H1 (cell line): Measurements from ENCODE around the gene MFN1. TPM values are rescaled to one million over a fixed set of nuclear protein-coding genes. Genes with fewer than 3 reads are reported as not detected.

Experiments
- CTCF ChIA-PET: fragments of 300-600 bp; sonication (Branson Sonifier 250); formaldehyde crosslinking; loops from one replicate; lab custom pipeline; 2021; ENCODE audit not compliant: partially characterized antibody; lab: Charles Lee
- POLR2A ChIA-PET: fragments of 300-600 bp; sonication (Branson Sonifier 250); formaldehyde crosslinking; loops from one replicate; lab custom pipeline; 2021; ENCODE audit warnings: inconsistent platforms; ENCODE audit not compliant: partially characterized antibody; lab: Charles Lee
- DNase-seq, 2 experiments: peaks; one replicate each; pipeline versions ENCODE4 v3.0.0 to v3.0.0-alpha.2; 2010 to 2022; ENCODE audit warnings: low spot score in 2 of 2, low read depth in 1 of 2, mixed read lengths in 1 of 2
- FAIRE-seq: peaks from 2 replicates; lab custom pipeline; 2011; peaks lifted over from hg19 to GRCh38; lab: Jason Lieb, UNC
- H2AFZ ChIP-seq: 2 replicates; pipeline ENCODE4 v1.8.1; 2012; ENCODE audit warnings: low read length, inconsistent platforms
- H2AK5ac ChIP-seq: 2 replicates; pipeline ENCODE4 v1.6.1; 2013; ENCODE audit warnings: low read depth, low read length
- H2BK120ac ChIP-seq: replicated peaks from 2 replicates; pipeline ENCODE3; 2013; ENCODE audit warnings: low read depth, low read length, inconsistent platforms
- H2BK12ac ChIP-seq: 2 replicates; pipeline ENCODE4 v1.6.1; 2013; ENCODE audit warnings: low read depth, low read length
- H2BK15ac ChIP-seq: 2 replicates; pipeline ENCODE4 v1.6.1; 2013; ENCODE audit warnings: low read length
- H2BK20ac ChIP-seq: 2 replicates; pipeline ENCODE4 v1.6.1; 2013; ENCODE audit warnings: low read length
- H2BK5ac ChIP-seq: 2 replicates; pipeline ENCODE4 v1.6.1; 2013; ENCODE audit warnings: low read depth, low read length
- H3K14ac ChIP-seq: 2 replicates; pipeline ENCODE4 v1.6.1; 2013; ENCODE audit warnings: inconsistent platforms; ENCODE audit not compliant: insufficient read length
- H3K18ac ChIP-seq: 2 replicates; pipeline ENCODE4 v1.6.1; 2013; ENCODE audit warnings: low read length; ENCODE audit errors: extremely low read depth
- H3K23ac ChIP-seq: 2 replicates; pipeline ENCODE4 v1.6.1; 2013; ENCODE audit warnings: inconsistent platforms; ENCODE audit not compliant: insufficient read length
- H3K23me2 ChIP-seq: 2 replicates; pipeline ENCODE4 v1.6.1; 2013; ENCODE audit warnings: low read depth, low read length
- H3K27ac ChIP-seq: 2 replicates; pipeline ENCODE4 v1.6.1; 2011; ENCODE audit warnings: low read depth, low read length, inconsistent platforms
- H3K27me3 ChIP-seq, 4 experiments: replicated peaks in 1 of 4; 1 replicate in 1 of 4; 2 replicates in 3 of 4; pipeline versions ENCODE4 v1.6.1 to v1.8.1; 2011 to 2013; ENCODE audit warnings: low read length in 3 of 4, mild to moderate bottlenecking in 3 of 4, inconsistent platforms in 2 of 4, mixed read lengths in 2 of 4, moderate library complexity in 1 of 4; ENCODE audit not compliant: control insufficient read depth in 3 of 4, insufficient read depth in 3 of 4; ENCODE audit errors: extremely low read depth in 1 of 4
- H3K36me3 ChIP-seq, 4 experiments: 2 replicates each; pipeline versions ENCODE4 v1.6.1 to v1.8.1; 2011 to 2013; ENCODE audit warnings: mild to moderate bottlenecking in 4 of 4, low read length in 3 of 4, moderate library complexity in 2 of 4, control low read depth in 1 of 4, inconsistent platforms in 1 of 4; ENCODE audit not compliant: insufficient read depth in 4 of 4, control insufficient read depth in 2 of 4
- H3K4ac ChIP-seq: replicated peaks from 2 replicates; pipeline ENCODE3; 2013; ENCODE audit warnings: low read length, low read depth, mixed read lengths, inconsistent platforms; ENCODE audit not compliant: insufficient read length
- H3K4me1 ChIP-seq, 4 experiments: replicated peaks in 1 of 4; 1 replicate in 1 of 4; 2 replicates in 3 of 4; pipeline versions ENCODE4 v1.6.1 to v1.8.1; 2011 to 2013; ENCODE audit warnings: low read length in 3 of 4, inconsistent platforms in 2 of 4, mixed read lengths in 1 of 4; ENCODE audit not compliant: insufficient read depth in 4 of 4, control insufficient read depth in 3 of 4
- H3K4me2 ChIP-seq, 2 experiments: 2 replicates each; pipeline versions ENCODE4 v1.6.1 to v1.8.1; 2011 to 2013; ENCODE audit warnings: low read depth in 2 of 2, low read length in 2 of 2, control low read depth in 1 of 2, inconsistent platforms in 1 of 2, mild to moderate bottlenecking in 1 of 2; ENCODE audit not compliant: insufficient read depth in 1 of 2
- H3K4me3 ChIP-seq, 4 experiments: fragments of 200-600, 300-600 bp in 1 of 4; sonication (generic), shearing (Covaris generic), sonication (Bioruptor Twin) in 1 of 4; 2 replicates each; pipeline versions ENCODE4 v1.5.1 to v1.8.1; 2011 to 2016; ENCODE audit warnings: low read length in 4 of 4, low read depth in 3 of 4, control low read depth in 2 of 4, inconsistent platforms in 2 of 4, mild to moderate bottlenecking in 2 of 4, mixed read lengths in 1 of 4, moderate library complexity in 1 of 4; ENCODE audit not compliant: insufficient read depth in 2 of 4; ENCODE audit errors: extremely low read depth in 1 of 4
- H3K56ac ChIP-seq: replicated peaks from 2 replicates; pipeline ENCODE3; 2013; ENCODE audit warnings: low read depth, mild to moderate bottlenecking, mixed read lengths, low read length, inconsistent platforms; ENCODE audit not compliant: insufficient read length
- H3K79me1 ChIP-seq: 2 replicates; pipeline ENCODE4 v1.6.1; 2013; ENCODE audit warnings: low read depth, low read length, control low read depth
- H3K79me2 ChIP-seq, 2 experiments: 2 replicates each; pipeline versions ENCODE4 v1.6.1 to v1.8.1; 2012 to 2013; ENCODE audit warnings: low read length in 2 of 2, mild to moderate bottlenecking in 2 of 2, inconsistent platforms in 1 of 2; ENCODE audit not compliant: insufficient read depth in 2 of 2, control insufficient read depth in 1 of 2
- H3K9ac ChIP-seq, 4 experiments: replicated peaks in 1 of 4; 1 replicate in 1 of 4; 2 replicates in 3 of 4; pipeline versions ENCODE4 v1.6.1 to v1.8.1; 2011 to 2013; ENCODE audit warnings: low read depth in 3 of 4, low read length in 3 of 4, control low read depth in 2 of 4, mild to moderate bottlenecking in 2 of 4, moderate library complexity in 2 of 4, inconsistent platforms in 1 of 4; ENCODE audit errors: extremely low read depth in 1 of 4
- H3K9me3 ChIP-seq, 2 experiments: 2 replicates each; pipeline versions ENCODE4 v1.6.1 to v1.8.1; 2012 to 2013; ENCODE audit warnings: mild to moderate bottlenecking in 2 of 2, moderate library complexity in 2 of 2, control low read depth in 1 of 2, inconsistent platforms in 1 of 2, low read depth in 1 of 2, low read length in 1 of 2, mixed read lengths in 1 of 2; ENCODE audit not compliant: insufficient read depth in 2 of 2
- H4K20me1 ChIP-seq, 2 experiments: replicated peaks in 1 of 2; 2 replicates each; pipeline versions ENCODE3 to v1.8.1; 2011 to 2013; ENCODE audit warnings: inconsistent platforms in 2 of 2, low read length in 2 of 2, mild to moderate bottlenecking in 1 of 2; ENCODE audit not compliant: insufficient read depth in 2 of 2, control insufficient read depth in 1 of 2
- H4K5ac ChIP-seq: 2 replicates; pipeline ENCODE4 v1.6.1; 2013; ENCODE audit warnings: low read length, low read depth, mixed read lengths, inconsistent platforms; ENCODE audit not compliant: insufficient read length
- H4K8ac ChIP-seq: 2 replicates; pipeline ENCODE4 v1.8.0; 2013; ENCODE audit warnings: mild to moderate bottlenecking, moderate library complexity, low read length, inconsistent platforms; ENCODE audit not compliant: insufficient read depth; ENCODE audit errors: extremely low read depth
- H4K91ac ChIP-seq: replicated peaks from 2 replicates; pipeline ENCODE3; 2013; ENCODE audit warnings: low read length, mixed read lengths, inconsistent platforms; ENCODE audit not compliant: insufficient read length
- BACH1 ChIP-seq: IDR thresholded peaks from 2 replicates; pipeline ENCODE4 v1.6.1; 2012; ENCODE audit warnings: low read length, improper control_type of control experiment
- CEBPB ChIP-seq: IDR thresholded peaks from 2 replicates; pipeline ENCODE4 v1.6.1; 2012; ENCODE audit warnings: low read depth, low read length
- CHD2 ChIP-seq: IDR thresholded peaks from 2 replicates; pipeline ENCODE4 v1.6.1; 2012; ENCODE audit warnings: low read length, improper control_type of control experiment
- CTBP2 ChIP-seq: IDR thresholded peaks from 2 replicates; pipeline ENCODE4 v1.7.0; 2011; ENCODE audit warnings: borderline replicate concordance, mild to moderate bottlenecking, moderate library complexity, mixed read lengths, low read length; ENCODE audit not compliant: insufficient read depth, insufficient read length
- HDAC6 ChIP-seq: IDR thresholded peaks from one replicate; pipeline ENCODE4 v1.7.1; 2012; ENCODE audit warnings: low read depth, mild to moderate bottlenecking, inconsistent platforms, low read length, moderate library complexity
- JUND ChIP-seq: IDR thresholded peaks from 2 replicates; pipeline ENCODE4 v1.6.1; 2011; ENCODE audit warnings: mild to moderate bottlenecking, improper control_type of control experiment, low read length
- POU5F1 ChIP-seq: IDR thresholded peaks from 2 replicates; pipeline ENCODE4 v1.6.1; 2011; ENCODE audit warnings: low read depth, mild to moderate bottlenecking, low read length, moderate library complexity
- RAD21 ChIP-seq, 2 experiments: IDR thresholded peaks in 1 of 2; conservative IDR thresholded peaks in 1 of 2; 2 replicates each; pipeline ENCODE4 v1.6.1; 2011; ENCODE audit warnings: low read depth in 2 of 2, low read length in 2 of 2, improper control_type of control experiment in 1 of 2, inconsistent platforms in 1 of 2, mild to moderate bottlenecking in 1 of 2, moderate library complexity in 1 of 2
- RFX5 ChIP-seq: IDR thresholded peaks from 2 replicates; pipeline ENCODE4 v1.6.1; 2011; ENCODE audit warnings: low read depth, low read length, improper control_type of control experiment, borderline replicate concordance
- RNF2 ChIP-seq: fragments of 200-900, 300-1000 bp; sonication (generic); IDR thresholded peaks from 2 replicates; pipeline ENCODE4 v1.7.1; 2016; ENCODE audit warnings: borderline replicate concordance, low read depth, mild to moderate bottlenecking, antibody characterized with exemption, low read length; ENCODE audit not compliant: poor library complexity, severe bottlenecking; ENCODE audit errors: missing control alignments
- RXRA ChIP-seq: IDR thresholded peaks from 2 replicates; pipeline ENCODE4 v1.6.1; 2011; ENCODE audit warnings: low read depth, mild to moderate bottlenecking, low read length, moderate library complexity; ENCODE audit not compliant: insufficient read depth
- SIRT6 ChIP-seq: IDR thresholded peaks from one replicate; pipeline ENCODE4 v1.7.1; 2012; ENCODE audit warnings: low read length, inconsistent platforms
- SUZ12 ChIP-seq: fragments of 200-600 bp; sonication (generic); IDR thresholded peaks from 2 replicates; pipeline ENCODE4 v1.6.1; 2012; ENCODE audit warnings: mild to moderate bottlenecking, inconsistent platforms, low read length, moderate library complexity, mixed read lengths
- TBP ChIP-seq: IDR thresholded peaks from 2 replicates; pipeline ENCODE4 v1.6.1; 2011; ENCODE audit warnings: low read depth, low read length, improper control_type of control experiment
- YY1 ChIP-seq: IDR thresholded peaks from 2 replicates; pipeline ENCODE4 v1.6.1; 2011; ENCODE audit warnings: low read depth, mild to moderate bottlenecking, low read length
- WGBS, 2 experiments: shearing (Covaris generic) in 1 of 2; methylation state at CpG; one replicate each; pipeline versions ENCODE4 v1.1.6 to v1.1.7; 2013 to 2015; ENCODE audit warnings: low lambda C conversion rate in 2 of 2, mixed read lengths in 2 of 2, inconsistent platforms in 1 of 2, low coverage in 1 of 2, missing lambda C conversion rate in 1 of 2; ENCODE audit not compliant: insufficient replicate concordance in 2 of 2, insufficient coverage in 1 of 2, insufficient read length in 1 of 2; ENCODE audit errors: extremely low coverage in 1 of 2, missing lambda C conversion rate in 1 of 2; 5-methylcytosine and 5-hydroxymethylcytosine counted together
- polyA plus RNA-seq, 7 experiments: library from polyadenylated mRNA; depleted of rRNA in 3 of 7; stranded (reverse) in 5 of 7; unstranded in 2 of 7; fragments of >200 nt in 5 of 7; fragments of 200-250 nt in 2 of 7; gene quantifications; 1 replicate in 5 of 7; 2 replicates in 1 of 7; 4 replicates in 1 of 7; pipeline versions ENCODE4 v1.2.1 to v1.2.3, GENCODE V29; 2011 to 2013; ENCODE audit warnings: missing spikeins in 2 of 7, mixed read lengths in 2 of 7
- total RNA-seq: library from RNA; stranded (reverse); fragmentation: NEBNext Ultra II Directional; extraction: Animal tissue kit (Norgen Biotek cat#: 25700); gene quantifications from 2 replicates; pipeline ENCODE4 v1.2.1, GENCODE V29; 2021

The MFN1 gene
- total and polyA plus RNA-seq, 2 of the 8 experiments (the other 6 are each of a cell fraction or from before 2014, with no cell fraction given) = 9.1 to 35.6 TPM

DNA sequence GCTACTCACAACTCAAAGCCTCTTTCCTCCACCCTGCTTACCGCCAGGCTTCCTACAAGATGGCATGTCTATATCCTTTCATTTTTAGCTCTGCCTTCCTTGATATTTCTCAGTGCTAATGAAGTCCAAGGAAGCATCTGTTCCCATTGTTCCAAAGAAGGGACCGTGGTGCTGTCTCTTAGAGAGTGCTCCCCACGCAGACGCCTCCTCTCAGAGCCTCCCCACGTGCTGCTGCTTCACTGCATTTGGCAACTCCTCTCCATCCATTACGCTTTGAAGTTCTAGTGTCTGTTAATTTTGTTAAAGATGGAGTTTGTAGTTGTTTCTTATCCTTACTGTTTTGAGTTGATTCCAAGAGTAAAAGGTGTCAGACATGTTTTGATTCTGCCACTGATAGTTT is 77.6 kb downstream of the MFN1 start:
- Histone ChIP-seq H3K27me3 (no peaks in the 10 kb centered on the region), H3K4me1 (no peaks in the 10 kb centered on the region), H3K56ac (no peak overlapping the region), H3K14ac (no peak overlapping the region), H3K79me2 (no peaks in the 10 kb centered on the region), H3K9me3 (no peaks in the 10 kb centered on the region), H3K36me3 (no peaks in the 10 kb centered on the region; a peak in 1 of 8 replicates), H3K4ac (no peak overlapping the region), H4K5ac (no peak overlapping the region), H2BK20ac (no peak overlapping the region), H3K4me2 (no peak overlapping the region), H2BK5ac (no peak overlapping the region), H4K20me1 (no peaks in the 10 kb centered on the region), H2BK120ac (no peak overlapping the region), H3K23ac (no peak overlapping the region), H4K91ac (no peak overlapping the region), H3K27ac (no peak overlapping the region), H3K4me3 (no peak overlapping the region), H2AFZ (no peak overlapping the region), H3K23me2 (no peaks in the 10 kb centered on the region), H3K79me1 (no peaks in the 10 kb centered on the region; the same call in 1 of the 2 replicates), H2BK12ac (no peak overlapping the region), H4K8ac (no peak overlapping the region), H2AK5ac (no peak overlapping the region), H2BK15ac (no peak overlapping the region), H3K18ac (no peak overlapping the region), H3K9ac (no peak overlapping the region)
- POLR2A ChIA-PET = no interaction called here
- DNase-seq (no peak), FAIRE-seq (no peak)
- CTCF ChIA-PET = interaction anchor here (0.8 kb wide), 1 partner anchor 74 kb away, joined by 3 read pairs; no protein-coding TSS in a partner anchor
- 84% methylated on average over 6 of the region's 6 CpGs; no CpG with 5 or more reads in 1 of the 2 experiments for WGBS, 2 experiments
- TF ChIP-seq RNF2 = no peak
- no peak for TF ChIP-seq YY1
- no peak for TF ChIP-seq CEBPB
- TF ChIP-seq JUND = no peak
- no peak for TF ChIP-seq POU5F1
- no peak for TF ChIP-seq CHD2
- TF ChIP-seq TBP = no peak
- TF ChIP-seq RXRA = no peak
- no peak for TF ChIP-seq RAD21 (IDR thresholded peaks at IDR 0.05 in 1 of 2, conservative IDR thresholded peaks at IDR 0.05 in 1 of 2; ENCODE audit: low read depth in 2 of 2, low read length in 2 of 2)
- TF ChIP-seq RFX5 = no peak
- TF ChIP-seq SUZ12 = no peak
- TF ChIP-seq CTBP2 = no peak
- TF ChIP-seq HDAC6 = no peak
- no peak for TF ChIP-seq SIRT6
- TF ChIP-seq BACH1 = no peak
